ENCODE measurements around the gene GCK. TPM values are rescaled to one million over a fixed set of nuclear protein-coding genes. Genes with fewer than 3 reads are reported as not detected.

The GCK gene
- total RNA-seq, 2 donors from 2014 or later: 0.91 to 2.7 TPM

DNA sequence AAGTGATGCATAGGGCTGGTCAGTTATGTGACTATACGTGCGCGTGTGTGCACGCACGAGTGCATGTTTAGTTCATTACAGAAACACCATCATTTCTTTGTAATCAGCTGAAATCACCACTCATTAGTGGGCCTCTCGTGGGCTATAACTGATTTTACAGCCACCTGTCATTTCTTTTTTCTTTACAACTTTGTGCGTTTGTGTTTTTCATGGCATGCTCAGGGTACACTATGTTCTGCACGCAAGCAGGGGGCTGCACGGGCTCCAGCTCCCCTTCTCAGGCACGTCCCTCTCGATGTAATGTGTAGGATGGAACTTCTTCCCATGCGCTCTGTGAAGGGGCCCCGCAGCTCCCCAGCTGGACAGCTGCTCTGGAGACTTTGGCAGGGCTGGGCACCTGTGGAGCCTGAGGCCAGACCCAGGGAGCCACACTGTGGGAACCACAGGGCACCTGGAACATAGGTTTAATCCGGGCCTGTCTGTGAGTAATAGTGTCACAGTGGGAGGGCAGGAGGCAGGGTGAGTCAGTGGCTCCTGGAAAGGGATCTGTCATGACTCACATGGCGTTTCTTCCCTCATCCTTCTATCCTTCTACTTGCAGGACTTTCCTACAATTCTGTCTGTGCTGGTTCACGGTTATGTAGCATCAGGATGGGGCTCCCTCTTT, 4.9 kb downstream of the GCK start:
- no peak overlapping the region for H3K27ac ChIP-seq
- WGBS: 53% methylated on average over 16 of the region's 16 CpGs
- DNase-seq (ENCODE audit: low spot score): no peak
- no peaks in the 10 kb centered on the region for H3K9me3 ChIP-seq
- TF ChIP-seq POLR2AphosphoS5 (IDR thresholded peaks at IDR 0.05): no peak
- TF ChIP-seq, protein P1, sequence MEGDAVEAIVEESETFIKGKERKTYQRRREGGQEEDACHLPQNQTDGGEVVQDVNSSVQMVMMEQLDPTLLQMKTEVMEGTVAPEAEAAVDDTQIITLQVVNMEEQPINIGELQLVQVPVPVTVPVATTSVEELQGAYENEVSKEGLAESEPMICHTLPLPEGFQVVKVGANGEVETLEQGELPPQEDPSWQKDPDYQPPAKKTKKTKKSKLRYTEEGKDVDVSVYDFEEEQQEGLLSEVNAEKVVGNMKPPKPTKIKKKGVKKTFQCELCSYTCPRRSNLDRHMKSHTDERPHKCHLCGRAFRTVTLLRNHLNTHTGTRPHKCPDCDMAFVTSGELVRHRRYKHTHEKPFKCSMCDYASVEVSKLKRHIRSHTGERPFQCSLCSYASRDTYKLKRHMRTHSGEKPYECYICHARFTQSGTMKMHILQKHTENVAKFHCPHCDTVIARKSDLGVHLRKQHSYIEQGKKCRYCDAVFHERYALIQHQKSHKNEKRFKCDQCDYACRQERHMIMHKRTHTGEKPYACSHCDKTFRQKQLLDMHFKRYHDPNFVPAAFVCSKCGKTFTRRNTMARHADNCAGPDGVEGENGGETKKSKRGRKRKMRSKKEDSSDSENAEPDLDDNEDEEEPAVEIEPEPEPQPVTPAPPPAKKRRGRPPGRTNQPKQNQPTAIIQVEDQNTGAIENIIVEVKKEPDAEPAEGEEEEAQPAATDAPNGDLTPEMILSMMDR (IDR thresholded peaks at IDR 0.05): no peak
- no peak for TF ChIP-seq POLR2A (IDR thresholded peaks at IDR 0.05)
- no peaks in the 10 kb centered on the region for H3K4me1 ChIP-seq (replicated peaks)
- no peaks in the 10 kb centered on the region for H3K27me3 ChIP-seq (replicated peaks; ENCODE audit: insufficient read depth)
- intact Hi-C loops (cut with DNase I): no loop called here
- no peak overlapping the region for H3K4me3 ChIP-seq
- no peaks in the 10 kb centered on the region for H3K36me3 ChIP-seq

DNA sequence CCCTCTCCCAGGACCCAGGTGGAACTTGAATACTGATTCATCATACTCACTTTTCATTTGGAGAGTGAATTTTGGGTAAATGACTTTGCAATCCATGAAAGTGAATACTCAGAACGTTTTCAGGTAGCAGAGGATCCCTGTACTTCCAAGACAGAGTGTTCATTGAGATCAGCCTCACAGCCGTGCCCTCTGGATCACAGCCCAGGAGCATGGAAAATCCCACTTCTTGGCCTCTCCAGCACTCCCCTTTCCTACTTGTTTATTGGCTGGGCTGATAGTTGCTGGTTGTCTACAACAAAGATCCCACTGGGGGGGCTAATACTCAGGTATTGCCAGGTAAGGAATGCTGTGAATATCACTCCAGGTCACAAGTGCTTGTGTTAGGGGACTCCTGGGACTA, 5.9 kb downstream of the GCK start:
- DNase-seq (ENCODE audit: low spot score): no peak
- H3K9me3 ChIP-seq: no peaks in the 10 kb centered on the region
- TF ChIP-seq POLR2AphosphoS5 (IDR thresholded peaks at IDR 0.05): no peak
- no peak for TF ChIP-seq POLR2A (IDR thresholded peaks at IDR 0.05)
- TF ChIP-seq, protein P1 (IDR thresholded peaks at IDR 0.05): no peak
- intact Hi-C loops (cut with DNase I): no loop called here
- no peak overlapping the region for H3K4me3 ChIP-seq
- 30% methylated on average over 2 of the region's 2 CpGs for WGBS
- no peaks in the 10 kb centered on the region for H3K27me3 ChIP-seq (replicated peaks; ENCODE audit: insufficient read depth)
- no peaks in the 10 kb centered on the region for H3K36me3 ChIP-seq
- no peaks in the 10 kb centered on the region for H3K4me1 ChIP-seq (replicated peaks)
- no peak overlapping the region for H3K27ac ChIP-seq

DNA sequence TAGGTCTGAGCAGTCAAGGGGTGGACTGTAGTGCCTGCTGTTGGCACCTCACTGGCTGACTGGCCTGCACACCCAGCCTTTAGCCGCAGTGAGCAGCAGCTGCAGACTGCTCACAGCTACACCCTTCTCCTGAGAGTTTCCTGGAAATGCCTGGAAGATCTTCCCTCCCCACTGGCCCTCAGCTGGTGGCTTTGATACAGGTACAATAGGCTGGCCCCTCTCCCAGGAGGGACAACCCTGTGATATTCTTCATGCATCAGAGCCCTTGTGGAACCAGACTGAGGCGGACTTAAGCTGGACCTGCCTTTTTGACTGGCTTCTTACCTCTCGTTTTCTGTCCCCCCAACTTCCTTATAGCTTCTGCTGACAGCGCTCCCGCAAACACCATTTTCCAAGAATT, 6.4 kb downstream of the GCK start:
- no peak overlapping the region for H3K4me3 ChIP-seq
- 93% methylated on average over 5 of the region's 5 CpGs for WGBS

DNA sequence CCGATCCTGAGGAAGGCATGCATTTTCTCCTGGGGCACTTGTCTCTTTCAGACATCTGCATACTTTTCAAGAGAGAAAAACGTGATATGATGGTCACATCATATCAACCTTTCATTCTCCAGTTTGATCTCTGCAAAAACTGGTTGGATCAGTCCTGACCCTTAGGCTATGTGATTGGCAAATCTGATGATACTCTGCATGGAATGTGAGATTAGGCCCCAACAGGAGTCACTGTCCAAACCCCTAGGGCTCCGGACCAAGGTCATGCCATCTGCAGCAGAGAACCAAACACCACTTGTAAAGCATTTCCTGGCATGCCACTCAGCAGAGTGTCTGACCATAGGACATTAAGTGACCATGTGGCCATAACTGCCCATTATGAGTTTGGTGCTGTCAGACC, 8.6 kb downstream of the GCK start:
- H3K9me3 ChIP-seq: no peaks in the 10 kb centered on the region
- no peak for TF ChIP-seq POLR2AphosphoS5 (IDR thresholded peaks at IDR 0.05)
- TF ChIP-seq, protein P1 (IDR thresholded peaks at IDR 0.05): no peak
- no peak for TF ChIP-seq POLR2A (IDR thresholded peaks at IDR 0.05)
- 62% methylated on average over 3 of the region's 3 CpGs for WGBS
- peaks cover 5% of the 10 kb centered on the region for H3K27me3 ChIP-seq (replicated peaks; ENCODE audit: insufficient read depth)
- no peak overlapping the region for H3K27ac ChIP-seq
- no peak overlapping the region for H3K4me3 ChIP-seq
- intact Hi-C loops (cut with DNase I): no loop called here
- no peaks in the 10 kb centered on the region for H3K36me3 ChIP-seq
- no peak for DNase-seq (ENCODE audit: low spot score)
- H3K4me1 ChIP-seq (replicated peaks): no peaks in the 10 kb centered on the region

More for the DNA sequence above, 6.4 kb downstream of the GCK start:
- intact Hi-C loops (cut with DNase I): no loop called here
- no peak for TF ChIP-seq POLR2A (IDR thresholded peaks at IDR 0.05)
- TF ChIP-seq POLR2AphosphoS5 (IDR thresholded peaks at IDR 0.05): no peak
- TF ChIP-seq, protein P1 (IDR thresholded peaks at IDR 0.05): no peak
- Histone ChIP-seq H3K36me3 (no peaks in the 10 kb centered on the region), H3K27ac (no peak overlapping the region), H3K9me3 (no peaks in the 10 kb centered on the region), H3K4me1 (replicated peaks) (no peaks in the 10 kb centered on the region), H3K27me3 (replicated peaks; ENCODE audit: insufficient read depth) (no peaks in the 10 kb centered on the region)
- DNase-seq (ENCODE audit: low spot score): no peak

DNA sequence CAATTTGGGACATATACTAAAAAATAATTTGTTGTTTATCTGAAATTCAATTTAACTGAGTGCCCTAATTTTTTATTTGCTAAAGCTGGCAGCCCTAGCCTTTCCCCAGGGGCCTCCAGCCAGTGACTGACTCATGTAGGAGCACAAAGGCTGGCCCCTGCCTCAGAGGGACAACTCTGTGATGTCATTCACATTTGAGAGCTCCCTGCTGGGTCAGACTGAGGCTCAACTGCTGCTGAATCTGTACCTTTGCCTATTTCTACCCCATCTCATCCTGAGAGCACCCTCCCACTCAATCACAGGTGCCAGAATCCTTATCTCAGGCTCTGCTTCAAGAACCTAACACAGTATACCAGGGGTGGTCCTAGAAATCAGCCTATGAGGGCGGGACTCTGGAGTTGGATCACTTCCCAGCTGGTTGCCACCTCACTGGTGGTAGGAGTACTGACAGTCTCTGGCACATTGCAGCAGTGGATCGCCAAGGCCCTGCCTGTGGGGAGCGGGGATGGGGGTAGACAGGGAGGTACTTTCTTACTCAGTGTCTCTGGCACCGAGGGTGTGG, 11.6 kb downstream of the GCK start:
- no peak for DNase-seq (ENCODE audit: low spot score)
- no peaks in the 10 kb centered on the region for H3K9me3 ChIP-seq
- H3K27me3 ChIP-seq (replicated peaks; ENCODE audit: insufficient read depth): peaks cover 5% of the 10 kb centered on the region
- WGBS: 67% methylated on average over 4 of the region's 4 CpGs
- H3K4me1 ChIP-seq (replicated peaks): no peaks in the 10 kb centered on the region
- TF ChIP-seq POLR2AphosphoS5 (IDR thresholded peaks at IDR 0.05) (no peak), POLR2A (IDR thresholded peaks at IDR 0.05) (no peak)
- TF ChIP-seq, protein P1 (IDR thresholded peaks at IDR 0.05): no peak
- H3K27ac ChIP-seq: no peak overlapping the region
- intact Hi-C loops (cut with DNase I): no loop called here
- H3K36me3 ChIP-seq: no peaks in the 10 kb centered on the region
- no peak overlapping the region for H3K4me3 ChIP-seq
